Adrenal gland (tissue), 5 donors: Measurements from ENCODE around the gene RAB3B.

Experiments used
- CTCF ChIP-seq, 6 experiments: fragments of 450-650 bp in 4 of 6; fragments of 200-600 bp in 2 of 6; sonication (generic) in 1 of 6; IDR thresholded peaks; 1 replicate in 5 of 6; 2 replicates in 1 of 6; pipeline versions ENCODE4 v1.5.1 to v1.8.0; 2016 to 2021; ENCODE audit warnings: antibody characterized with exemption in 6 of 6, mild to moderate bottlenecking in 2 of 6, moderate library complexity in 1 of 6
- POLR2A ChIP-seq, 2 donors: fragments of 450-650 bp; IDR thresholded peaks; one replicate each; pipeline ENCODE4 v1.6.1; 2017; ENCODE audit warnings: antibody characterized with exemption in 2 of 2, mild to moderate bottlenecking in 2 of 2, moderate library complexity in 1 of 2
- donor health status: DM: no; HTN: no; CAD: no.

- TF ChIP-seq CTCF (IDR thresholded peaks at IDR 0.05) (no peak), POLR2A (IDR thresholded peaks at IDR 0.05) (no peak)
Observed at GRCh38 chr1:51859333-51859732, 131.2 kb downstream of the RAB3B start.
